K562 (cell line): ENCODE measurements around the gene CEP135. TPM values are rescaled to one million over a fixed set of nuclear protein-coding genes. Genes with fewer than 3 reads are reported as not detected.

Experiments used
- ATAC-seq: fragments of 200-7000 bp; cut with Tn5 transposase; 3 replicates; pipeline ENCODE4 v1.9.1; 2020; ENCODE audit warnings: moderate library complexity
- BruUV-seq: library from RNA; stranded (reverse); fragments of 400-500 nt; replicated peaks from 2 replicates; lab custom pipeline; 2021; lab: Mats Ljungman, UMichigan
- CTCF ChIA-PET: fragments of 300-600 bp; formaldehyde crosslinking; extraction: SDS; loops from one replicate; lab custom pipeline; 2021; ENCODE audit warnings: low intra/inter-chr PET ratio; lab: Yijun Ruan, JAX
- POLR2A ChIA-PET: fragments of 300-600, 350-650 bp; sonication (Branson Sonifier 250); formaldehyde crosslinking; extraction: SDS; loops from one replicate; lab custom pipeline; 2021; ENCODE audit warnings: antibody characterized with exemption, inconsistent platforms; lab: Yijun Ruan, JAX
- DNase-seq, 4 experiments: peaks; one replicate each; pipeline versions ENCODE4 v3.0.0 to v3.0.0-alpha.2; 2011 to 2018; ENCODE audit warnings: low spot score in 3 of 4, mixed read lengths in 3 of 4; ENCODE audit errors: extremely low read depth in 1 of 4
- FAIRE-seq: peaks from 2 replicates; lab custom pipeline; 2011; peaks lifted over from hg19 to GRCh38; lab: Jason Lieb, UNC
- H2AFZ ChIP-seq: 2 replicates; pipeline ENCODE4 v1.6.0; 2011; ENCODE audit warnings: low read depth, low read length, control low read depth, inconsistent platforms
- H3K27ac ChIP-seq: fragments of 200-600 bp; 3 replicates; pipeline ENCODE4 v1.8.0; 2011; ENCODE audit warnings: low read depth, mild to moderate bottlenecking, control low read depth, inconsistent platforms, low read length, moderate library complexity, mixed read lengths; ENCODE audit errors: extremely low read depth
- H3K27me3 ChIP-seq, 2 experiments: fragments of 300-600 bp in 1 of 2; 2 replicates in 1 of 2; 3 replicates in 1 of 2; pipeline versions ENCODE4 v1.6.0 to v1.8.0; 2011; ENCODE audit warnings: inconsistent platforms in 2 of 2, low read length in 2 of 2, mild to moderate bottlenecking in 1 of 2, mixed read lengths in 1 of 2, moderate library complexity in 1 of 2; ENCODE audit not compliant: control insufficient read depth in 2 of 2, insufficient read depth in 2 of 2
- H3K36me3 ChIP-seq: fragments of 300-600 bp; 3 replicates; pipeline ENCODE4 v1.8.0; 2011; ENCODE audit warnings: mild to moderate bottlenecking, low read length, inconsistent platforms; ENCODE audit not compliant: control insufficient read depth, insufficient read depth
- H3K4me1 ChIP-seq, 2 experiments: fragments of 200-600 bp in 1 of 2; replicated peaks in 1 of 2; 2 replicates in 1 of 2; 3 replicates in 1 of 2; pipeline versions ENCODE4 v1.5.1 to v1.8.0; 2011; ENCODE audit warnings: inconsistent platforms in 2 of 2, low read length in 2 of 2, mild to moderate bottlenecking in 1 of 2, mixed read lengths in 1 of 2, moderate library complexity in 1 of 2; ENCODE audit not compliant: control insufficient read depth in 2 of 2, insufficient read depth in 2 of 2
- H3K4me2 ChIP-seq: 2 replicates; pipeline ENCODE4 v1.6.1; 2011; ENCODE audit warnings: low read length, control low read depth, inconsistent platforms, mixed read lengths; ENCODE audit not compliant: insufficient read depth
- H3K4me3 ChIP-seq: fragments of 200-600 bp; sonication (generic), shearing (Covaris generic); 2 replicates; pipeline ENCODE4 v1.5.1; 2016; ENCODE audit warnings: control low read depth, inconsistent platforms
- H3K79me2 ChIP-seq: fragments of 200-600 bp; 3 replicates; pipeline ENCODE4 v1.8.0; 2011; ENCODE audit warnings: low read length, inconsistent platforms; ENCODE audit not compliant: control insufficient read depth, insufficient read depth
- H3K9ac ChIP-seq, 2 experiments: 2 replicates each; pipeline versions ENCODE4 v1.6.0 to v1.6.1; 2011; ENCODE audit warnings: low read depth in 2 of 2, low read length in 2 of 2, control low read depth in 1 of 2, inconsistent platforms in 1 of 2, mild to moderate bottlenecking in 1 of 2, mixed read lengths in 1 of 2; ENCODE audit not compliant: insufficient read depth in 1 of 2
- H3K9me1 ChIP-seq: one replicate; pipeline ENCODE4 v1.6.0; 2011; ENCODE audit warnings: inconsistent platforms, mild to moderate bottlenecking, low read length, moderate library complexity; ENCODE audit not compliant: control insufficient read depth, insufficient read depth
- H3K9me3 ChIP-seq: replicated peaks from 2 replicates; pipeline ENCODE4 v1.5.1; 2011; ENCODE audit warnings: low read depth, low read length, inconsistent platforms; ENCODE audit not compliant: control insufficient read depth, insufficient read depth
- H4K20me1 ChIP-seq: replicated peaks from 2 replicates; pipeline ENCODE4 v1.6.1; 2011; ENCODE audit warnings: low read length, inconsistent platforms, mixed read lengths; ENCODE audit not compliant: control insufficient read depth, insufficient read depth
- BCOR ChIP-seq: fragments of 450-650 bp; IDR thresholded peaks from 2 replicates; pipeline ENCODE4 v1.6.1; 2016
- CREM ChIP-seq: IDR thresholded peaks from 2 replicates; pipeline ENCODE4 v1.6.1; 2014; ENCODE audit warnings: antibody characterized with exemption, low read depth
- DLX4 ChIP-seq: fragments of 250-450 bp; sonication (Bioruptor Pico); IDR thresholded peaks from 2 replicates; pipeline ENCODE4 v1.6.1; 2021; ENCODE audit warnings: mild to moderate bottlenecking
- HDAC3 ChIP-seq: fragments of 450-650 bp; IDR thresholded peaks from 2 replicates; pipeline ENCODE4 v1.6.1; 2018; ENCODE audit warnings: borderline replicate concordance, mild to moderate bottlenecking, moderate library complexity; ENCODE audit not compliant: partially characterized antibody
- L3MBTL2 ChIP-seq: fragments of 450-650 bp; IDR thresholded peaks from 2 replicates; pipeline ENCODE4 v1.6.1; 2016; ENCODE audit warnings: mild to moderate bottlenecking, moderate library complexity
- MEF2A ChIP-seq: IDR thresholded peaks from 2 replicates; pipeline ENCODE4 v1.6.1; 2011; ENCODE audit warnings: low read depth, mild to moderate bottlenecking, low read length, moderate library complexity; ENCODE audit not compliant: control insufficient read depth
- NR2C2 ChIP-seq, 2 experiments: fragments of 200-800 bp in 1 of 2; sonication (Bioruptor generic) in 1 of 2; sonication (generic) in 1 of 2; formaldehyde crosslinking in 1 of 2; IDR thresholded peaks; 2 replicates each; pipeline versions ENCODE4 v1.6.1 to v1.8.0; 2016 to 2022; ENCODE audit warnings: mild to moderate bottlenecking in 1 of 2, missing compliant biosample characterization in 1 of 2, missing genetic modification characterization in 1 of 2, missing genetic modification reagents in 1 of 2
- POLR3G ChIP-seq: IDR thresholded peaks from 2 replicates; pipeline ENCODE4 v1.6.1; 2011; ENCODE audit not compliant: insufficient read length, insufficient replicate concordance; ENCODE audit errors: extremely low read depth
- RNF219 ChIP-seq: fragments of 250-450 bp; sonication (Bioruptor Pico); IDR thresholded peaks from 2 replicates; pipeline ENCODE4 v1.5.0; 2022; ENCODE audit warnings: mild to moderate bottlenecking
- SNIP1 ChIP-seq: fragments of 450-650 bp; IDR thresholded peaks from 2 replicates; pipeline ENCODE4 v1.7.1; 2017; ENCODE audit warnings: low read depth, mild to moderate bottlenecking
- STAT5B ChIP-seq: fragments of 250-450 bp; sonication (Bioruptor Pico); IDR thresholded peaks from 2 replicates; pipeline ENCODE4 v1.8.0; 2021; ENCODE audit warnings: mild to moderate bottlenecking, inconsistent platforms
- VEZF1 ChIP-seq: fragments of 200-800 bp; sonication (Bioruptor generic); IDR thresholded peaks from 2 replicates; pipeline ENCODE4 v1.6.1; 2017; ENCODE audit warnings: missing genetic modification characterization, missing compliant biosample characterization
- ZBTB9 ChIP-seq: fragments of 450-650 bp; formaldehyde crosslinking; IDR thresholded peaks from 2 replicates; pipeline ENCODE4 v1.4.0; 2020; ENCODE audit warnings: mild to moderate bottlenecking, moderate library complexity
- ZNF134 ChIP-seq: fragments of 250-450 bp; sonication (Bioruptor Pico); conservative IDR thresholded peaks from 2 replicates; pipeline ENCODE4 v1.4.0; 2020
- ZNF263 ChIP-seq: sonication (generic); formaldehyde crosslinking; IDR thresholded peaks from 2 replicates; pipeline ENCODE4 v1.8.0; 2022; ENCODE audit warnings: mild to moderate bottlenecking, missing genetic modification reagents, borderline replicate concordance
- WGBS: fragments of 100-300 bp; shearing (Covaris generic); methylation state at CpG from one replicate; pipeline ENCODE4 v1.1.6; 2016; ENCODE audit warnings: low coverage, mixed read lengths; ENCODE audit not compliant: insufficient coverage; ENCODE audit errors: missing lambda C conversion rate; 5-methylcytosine and 5-hydroxymethylcytosine counted together
- in situ Hi-C: fragments of 300-500 bp; cut with MboI; formaldehyde crosslinking; loops from 4 replicates; pipeline ENCODE4 v1.15.0; 2018; ENCODE audit warnings: inconsistent platforms, mixed read lengths
- intact Hi-C: fragments of 100-400 bp; cut with micrococcal nuclease; formaldehyde crosslinking; loops from 2 replicates; pipeline ENCODE4 v1.14.2; 2022
- polyA plus RNA-seq, 8 experiments: library from polyadenylated mRNA; depleted of rRNA in 4 of 8; stranded (reverse) in 5 of 8; unstranded in 3 of 8; fragments of >200 nt; fragmentation: Nextera tagmentation in 2 of 8; fragmentation: Illumina TruSeq in 1 of 8; extraction: Ambion mirVana in 2 of 8; extraction: Trizol in 1 of 8; gene quantifications; 2 replicates each; pipeline versions ENCODE4 v1.2.1 to v1.2.3, GENCODE V29; 2011 to 2014; ENCODE audit warnings: inconsistent platforms in 1 of 8, missing spikeins in 1 of 8
- total RNA-seq, 7 experiments: library from RNA; depleted of rRNA in 6 of 7; stranded (reverse); fragments of >200 nt in 6 of 7; fragmentation: Illumina TruSeq in 2 of 7; extraction: Trizol in 2 of 7; gene quantifications; 2 replicates each; pipeline versions ENCODE4 v1.2.1 to v1.2.3, GENCODE V29; 2011 to 2021; ENCODE audit warnings: low replicate concordance in 1 of 7

CEP135 gene
- total and polyA plus RNA-seq, 9 of the 15 experiments (the other 6 are each of a cell fraction or from before 2014, with no cell fraction given), result 3.1 to 18.9 (median 15.3) TPM

GRCh38 chr4:55947254-55947882 lies 1.4 kb upstream of the CEP135 start:
- ATAC-seq (no peak), DNase-seq (peak in 1 of 4 experiments; percentile 29), FAIRE-seq (peak; percentile 6)
- H4K20me1 ChIP-seq, result no peaks in the 10 kb centered on the region
- no peak overlapping the region for H3K4me3 ChIP-seq
- H3K9me1 ChIP-seq, result no peaks in the 10 kb centered on the region
- H3K27ac ChIP-seq, result peak overlapping the region; percentile 96; the same call in 2 of the 3 replicates
- H3K27me3 ChIP-seq, result no peaks in the 10 kb centered on the region; a peak in 1 of 5 replicates
- no peaks in the 10 kb centered on the region for H3K9me3 ChIP-seq
- H3K9ac ChIP-seq, result no peak overlapping the region; a peak in 1 of 4 replicates
- POLR2A ChIA-PET, result interaction anchor here (0.6 to 2.3 kb wide), 5 partner anchors 10 to 1477 kb away, joined by 3 to 12 read pairs (median 4); no protein-coding TSS in a partner anchor
- peaks cover 4% of the 10 kb centered on the region; the same call in 2 of the 3 replicates for H3K36me3 ChIP-seq
- peaks cover 6 to 21% of the 10 kb centered on the region in 2 experiments for H3K4me1 ChIP-seq
- peak overlapping the region; percentile 99 for H2AFZ ChIP-seq
- no TSS peak for BruUV-seq
- H3K4me2 ChIP-seq, result 0 out of 2 replicates have a peak overlapping the region, but pooled peaks have one; percentile 5
- CTCF ChIA-PET, result interaction anchor here (0.9 to 1.2 kb wide), 3 partner anchors 101 to 853 kb away, joined by 4 read pairs; no protein-coding TSS in a partner anchor
- in situ Hi-C loops, result no loop called here
- 37% methylated on average over 6 of the region's 6 CpGs for WGBS
- intact Hi-C loops, result loop anchor here (10.0 kb wide), 1 partner anchor 437 kb away; the partner anchor contains the start of gene AASDH
- peaks cover 33% of the 10 kb centered on the region for H3K79me2 ChIP-seq
- TF ChIP-seq NR2C2 (CRISPR knock-in tag; IDR thresholded peaks at IDR 0.05) (no peak), NR2C2 (tag; IDR thresholded peaks at IDR 0.05) (no peak), CREM (no peak), ZBTB9 (CRISPR knock-in tag) (no peak), DLX4 (CRISPR knock-in tag) (no peak), SNIP1 (no peak), MEF2A (no peak), POLR3G (no peak), VEZF1 (0 out of 2 replicates have a peak, but pooled peaks have one; percentile 2), BCOR (no peak), ZNF134 (CRISPR knock-in tag) (no peak), ZNF263 (CRISPR knock-in tag) (no peak), HDAC3 (no peak), L3MBTL2 (no peak), RNF219 (CRISPR knock-in tag) (no peak), STAT5B (CRISPR knock-in tag) (no peak)
